ENCODE data around the gene C1QTNF7.

Gene C1QTNF7

GRCh38 chr4:15427701-15428100, at the start of gene C1QTNF7:
Gene C1QTNF7, plus strand, starts transcription at chr4:15428033. Its CDS starts 7,711 bp downstream, at chr4:15435744.
- DNase-seq: no peak

- DNase-seq: no peak
Measured at GRCh38 chr4:15378062-15378461, 49.8 kb upstream of the C1QTNF7 start.

- DNase-seq: no peak
Measured at GRCh38 chr4:15378493-15378892, 49.3 kb upstream of the C1QTNF7 start.

DNA sequence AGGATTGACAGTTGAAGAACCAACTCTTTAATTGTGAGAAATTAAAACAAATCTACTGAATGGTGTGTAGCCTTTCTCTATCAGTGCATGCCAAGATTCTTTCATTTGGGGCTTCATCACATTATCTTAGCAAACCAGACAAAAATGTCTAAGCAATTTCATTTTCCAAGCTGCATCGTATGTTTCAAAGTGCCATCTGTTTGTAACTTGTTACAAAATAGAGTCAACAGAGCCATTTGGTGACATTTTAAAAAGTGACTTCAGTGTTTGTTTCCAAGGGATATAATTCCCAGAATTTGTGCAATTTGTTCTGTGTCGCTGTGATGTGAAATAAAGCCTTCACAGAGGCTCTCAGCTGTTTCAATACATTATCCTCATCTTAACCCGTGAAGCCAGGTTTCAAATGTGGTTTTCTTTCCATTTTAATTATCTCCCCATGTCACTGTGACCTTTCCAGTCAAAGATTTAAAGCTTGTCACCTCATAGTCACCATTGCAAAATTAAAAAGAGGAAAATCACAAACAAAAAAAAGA, 46.0 kb upstream of the C1QTNF7 start:
- DNase-seq: no peak

DNA sequence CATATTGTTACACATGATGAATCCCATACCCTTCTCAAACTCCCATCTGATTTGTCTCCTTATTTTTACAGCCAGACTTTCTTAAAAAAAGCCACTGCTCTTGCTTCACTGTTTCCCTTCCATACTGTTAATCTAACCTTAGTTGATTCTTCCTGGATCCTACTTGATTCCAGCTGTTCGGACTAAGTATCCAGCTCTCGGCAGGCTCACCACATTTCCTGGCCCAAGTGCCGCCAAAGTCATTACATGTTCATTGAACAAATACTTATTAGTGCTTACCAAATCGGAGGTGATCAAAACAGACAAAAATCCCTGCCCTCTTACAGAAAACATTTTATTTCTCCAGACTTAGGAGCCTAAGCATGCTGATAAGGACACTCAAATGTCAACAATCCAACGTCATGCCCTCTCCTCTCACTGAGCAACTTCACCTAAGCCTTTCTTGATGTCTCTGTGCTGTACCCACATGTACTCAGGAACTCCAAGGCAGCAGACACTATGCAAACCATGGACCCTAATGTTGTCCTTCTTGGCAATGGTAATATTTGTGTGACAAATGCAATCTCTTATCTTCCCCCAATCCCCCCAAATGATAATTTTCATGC, 45.1 kb upstream of the C1QTNF7 start:
- DNase-seq: no peak

- no peak for DNase-seq
Measured at GRCh38 chr4:15385515-15385914, 42.3 kb upstream of the C1QTNF7 start.

DNA sequence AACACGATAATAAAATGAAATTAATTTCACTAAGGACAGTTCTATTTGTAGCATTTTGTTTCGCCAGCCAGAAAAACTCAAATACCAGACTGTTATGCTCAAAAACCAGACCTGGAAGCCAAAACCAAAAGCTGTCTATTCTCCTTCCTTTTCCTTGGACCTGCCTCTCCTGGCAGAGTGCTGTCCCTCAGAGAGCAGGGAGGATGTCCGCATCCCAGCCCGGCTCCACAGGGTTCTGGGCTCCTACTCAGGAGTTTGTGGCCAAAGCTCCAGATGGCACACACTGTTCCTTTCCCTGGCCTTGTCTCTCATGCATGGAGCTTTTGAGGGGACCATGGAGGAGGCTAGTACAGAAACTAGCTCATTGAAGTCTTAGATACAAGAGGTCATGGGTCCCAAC, 41.9 kb upstream of the C1QTNF7 start:
- DNase-seq: no peak

- no peak for DNase-seq
Measured at GRCh38 chr4:15390494-15390893, 37.3 kb upstream of the C1QTNF7 start.

GRCh38 chr4:15392053-15392805, 35.6 kb upstream of the C1QTNF7 start:
- DNase-seq: no peak

- no peak for DNase-seq
Measured at GRCh38 chr4:15395311-15395710, 32.5 kb upstream of the C1QTNF7 start.

DNA sequence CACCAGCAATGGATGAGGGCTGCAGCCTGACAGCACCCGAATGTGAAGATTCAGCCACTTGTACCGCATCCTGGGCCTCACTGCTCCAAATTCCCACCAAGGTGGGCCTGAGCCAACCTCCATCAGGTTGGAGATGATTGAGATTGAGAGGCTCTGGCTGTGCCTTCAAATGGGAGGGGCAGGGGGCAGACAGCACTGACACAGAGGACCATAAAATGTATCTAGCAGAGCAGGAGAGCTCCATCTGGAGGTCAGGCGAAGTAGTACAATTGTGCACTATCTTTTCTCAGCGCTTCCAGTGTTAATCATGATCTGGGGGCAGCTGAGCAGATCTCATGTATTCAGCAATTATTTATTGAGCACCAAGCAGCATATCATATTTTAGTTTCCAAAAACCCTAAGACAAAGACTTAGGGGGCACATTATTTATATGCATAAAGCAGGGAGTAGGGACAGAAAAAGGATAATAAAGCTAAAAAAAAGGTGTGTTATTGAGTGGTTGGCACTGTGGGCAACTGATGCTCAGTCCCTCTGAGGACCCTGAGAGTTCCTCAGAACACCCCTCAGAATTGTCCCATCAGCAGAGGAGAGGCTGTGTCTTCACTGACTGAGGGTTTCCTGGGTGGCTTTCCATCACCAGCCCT, 31.6 kb upstream of the C1QTNF7 start:
- DNase-seq: peak; percentile 43

DNA sequence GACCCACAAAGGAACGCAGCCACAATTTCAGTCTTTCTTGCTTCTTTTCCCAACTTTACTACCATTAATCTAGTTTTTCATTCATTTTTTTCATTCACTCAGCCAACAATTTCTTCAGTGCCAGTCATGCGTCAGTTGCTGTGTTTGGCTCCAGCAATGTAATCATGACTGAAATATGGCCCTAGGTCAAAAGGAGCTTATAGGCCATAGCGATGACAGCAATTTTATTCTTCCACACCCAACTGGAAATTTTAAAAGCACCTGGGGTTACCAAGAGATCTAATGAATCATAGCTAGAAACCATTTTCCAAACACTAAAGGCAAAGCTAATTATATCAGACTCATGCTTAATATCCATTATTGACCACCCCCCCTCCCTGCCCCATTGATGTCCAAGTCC, 29.8 kb upstream of the C1QTNF7 start:
- DNase-seq: no peak

DNA sequence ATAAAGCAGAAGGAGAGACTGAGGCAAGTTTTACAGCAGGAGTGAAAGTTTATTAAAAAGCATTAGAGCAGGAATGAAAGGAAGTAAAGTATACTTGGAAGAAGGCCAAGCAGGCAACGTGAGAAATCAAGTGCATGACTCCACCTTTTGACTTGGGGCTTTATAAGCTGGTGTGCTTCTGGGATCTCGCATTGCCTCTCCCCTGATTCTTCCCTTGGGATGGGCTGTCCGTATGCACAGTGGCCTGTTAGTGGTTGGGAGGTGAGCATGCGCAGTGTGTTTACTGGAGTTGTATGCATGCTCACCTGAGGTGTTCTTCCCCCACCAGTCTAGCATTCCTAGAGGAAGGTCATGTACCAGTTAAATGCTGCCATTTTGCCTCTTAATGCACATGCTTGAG, 29.1 kb upstream of the C1QTNF7 start:
- no peak for DNase-seq

DNA sequence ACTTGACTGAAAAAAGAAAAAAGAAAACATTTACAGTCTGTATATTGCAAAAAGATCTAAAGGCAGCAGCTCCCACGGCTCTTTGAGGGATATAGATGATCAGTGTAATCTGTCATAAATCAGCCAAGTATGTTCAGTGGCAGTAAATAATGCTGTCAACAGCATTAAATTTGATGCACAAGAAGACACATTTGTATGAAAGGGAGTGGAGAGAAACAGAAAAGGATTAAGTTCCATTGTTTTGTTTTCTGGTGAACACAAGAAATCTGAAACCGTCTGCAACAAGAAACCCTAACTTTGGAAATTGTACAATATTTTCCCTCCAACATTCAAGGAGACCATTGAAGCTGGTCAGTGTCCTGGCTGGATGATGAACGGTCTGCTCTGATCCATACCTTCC, 27.6 kb upstream of the C1QTNF7 start:
- DNase-seq: no peak

DNA sequence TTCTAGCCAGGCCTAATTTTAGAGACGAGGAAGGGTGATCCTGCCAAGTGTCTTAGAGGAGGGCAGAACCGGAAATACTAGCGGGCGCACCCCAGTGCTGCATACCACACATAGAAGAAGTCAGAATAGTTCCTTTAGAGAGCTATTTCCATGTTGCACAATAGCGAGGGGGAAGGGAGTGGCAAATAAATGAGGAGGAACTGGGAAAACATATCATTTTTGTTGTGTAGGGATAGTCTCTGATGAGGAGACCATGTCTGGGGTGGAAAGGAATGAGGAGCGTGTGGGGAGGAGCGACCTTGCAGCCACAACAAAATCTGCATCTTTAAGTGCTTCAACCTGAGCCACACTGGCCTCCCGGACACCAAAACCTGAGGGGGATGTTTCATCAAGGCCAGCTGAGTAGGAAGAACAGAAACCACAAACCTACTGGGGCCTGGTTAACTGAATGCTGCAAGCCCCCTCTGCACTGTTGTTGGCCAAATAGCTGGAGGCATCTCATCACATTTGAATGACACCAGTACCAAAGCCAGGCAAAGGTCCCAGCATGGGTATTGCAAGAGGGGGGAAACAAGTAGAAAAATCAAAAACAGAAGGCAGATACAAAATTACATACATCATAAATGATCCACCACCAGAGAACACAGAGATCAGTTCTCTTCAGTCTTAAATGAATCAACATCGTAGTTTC, 26.7 kb upstream of the C1QTNF7 start:
- DNase-seq: peak; percentile 34

DNA sequence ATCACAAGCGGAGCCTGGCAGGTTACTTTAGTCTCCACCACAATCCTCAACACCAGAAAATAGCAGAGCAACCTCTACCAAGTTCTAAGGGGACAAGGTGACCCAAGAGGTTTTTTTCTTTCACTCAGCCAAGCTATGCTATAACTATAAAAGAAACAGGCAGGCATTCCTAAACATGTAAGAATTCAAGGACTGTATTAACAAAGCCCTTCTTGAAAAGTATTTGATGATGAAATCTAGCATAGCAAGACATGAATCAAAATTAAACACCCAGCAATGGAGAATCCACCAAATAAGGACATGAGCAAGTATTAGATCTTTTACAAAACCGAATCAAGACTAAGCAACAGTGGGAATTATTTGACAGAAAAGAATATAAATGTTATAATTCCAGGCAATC, 25.7 kb upstream of the C1QTNF7 start:
- no peak for DNase-seq

- no peak for DNase-seq
Measured at GRCh38 chr4:15402974-15403373, 24.9 kb upstream of the C1QTNF7 start.

DNA sequence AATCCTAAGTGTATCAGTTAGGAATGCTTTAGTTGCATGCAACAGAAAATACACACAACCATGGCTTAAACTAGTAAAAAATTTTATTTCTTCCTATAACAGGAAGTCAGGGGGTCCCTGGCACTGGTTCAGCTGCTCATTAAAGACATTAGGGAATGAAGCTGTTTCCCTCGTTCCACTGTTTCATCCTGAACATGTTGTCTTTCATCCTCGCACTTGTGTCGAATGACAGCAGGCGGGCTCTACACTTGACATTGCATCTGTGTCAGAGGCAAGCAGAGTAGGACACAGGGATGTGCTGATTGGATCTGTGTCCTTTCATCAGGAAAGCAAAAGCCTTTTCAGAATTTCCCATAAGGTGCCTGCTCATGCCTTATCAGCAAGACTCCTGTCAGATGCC, 22.8 kb upstream of the C1QTNF7 start:
- DNase-seq: no peak

GRCh38 chr4:15410750-15411149, 17.1 kb upstream of the C1QTNF7 start:
- no peak for DNase-seq

DNA sequence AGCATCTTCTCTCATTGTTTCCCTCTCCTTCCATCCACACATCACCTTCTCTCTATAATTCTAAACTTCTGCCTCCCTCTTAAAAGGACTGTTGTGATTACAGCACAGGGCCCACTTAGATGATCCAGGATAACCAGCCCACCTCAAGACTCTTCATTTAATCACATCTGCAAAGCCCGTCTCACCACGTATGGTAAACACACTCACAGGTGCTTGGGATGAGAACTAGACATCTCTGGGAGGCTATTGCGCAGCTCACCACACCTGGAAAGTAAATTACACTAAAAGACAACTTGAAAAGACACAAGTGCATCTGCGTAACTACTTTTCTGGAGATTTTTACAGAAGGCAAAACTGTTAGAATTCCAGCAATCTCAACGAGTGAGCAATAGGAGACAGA, 15.4 kb upstream of the C1QTNF7 start:
- no peak for DNase-seq

GRCh38 chr4:15413010-15413622, 14.7 kb upstream of the C1QTNF7 start:
- DNase-seq: no peak

GRCh38 chr4:15413623-15414019, 14.2 kb upstream of the C1QTNF7 start:
- DNase-seq: no peak

DNA sequence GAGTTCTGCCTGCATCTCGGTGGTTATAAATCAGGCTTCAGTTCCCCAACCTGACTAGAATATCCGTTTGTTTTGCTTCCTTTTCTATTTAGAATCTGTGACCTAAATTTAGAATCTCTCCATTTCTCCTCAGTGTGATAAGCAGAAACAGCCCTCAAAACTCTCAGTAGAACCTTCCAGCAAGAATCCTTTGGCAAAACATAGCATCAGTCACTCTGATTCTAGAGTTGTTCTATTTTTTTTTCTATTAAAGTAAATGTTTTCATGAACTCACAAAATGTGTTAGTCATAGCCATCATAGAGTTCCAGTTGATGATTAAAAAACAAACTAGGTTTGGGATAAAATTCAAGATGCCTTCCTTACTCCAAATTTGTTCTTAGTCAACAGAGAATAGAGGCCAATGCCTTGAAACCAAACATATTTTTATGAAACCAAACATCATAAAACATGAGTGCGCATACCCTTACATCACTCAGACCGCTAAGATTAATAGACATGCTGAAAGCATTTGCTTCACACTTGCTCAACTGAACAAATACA, 13.2 kb upstream of the C1QTNF7 start:
- DNase-seq: no peak

Data from CD4-positive, alpha-beta T cell treated with Interferon gamma for 1 hour (primary cell).